CD14-positive monocyte (primary cell): Measurements from ENCODE around the gene KRT35. TPM values are rescaled to one million over a fixed set of nuclear protein-coding genes. Genes with fewer than 3 reads are reported as not detected.

Source experiments
- DNase-seq, 3 donors: peaks; one replicate each; pipeline ENCODE4 v3.0.0-alpha.2; 2011 to 2022
- H2AFZ ChIP-seq: 2 replicates; pipeline ENCODE4 v1.6.0; 2012; ENCODE audit warnings: mild to moderate bottlenecking, low read depth, low read length, inconsistent platforms; ENCODE audit not compliant: insufficient read depth, poor library complexity, severe bottlenecking
- H3K27ac ChIP-seq, 2 donors: 1 replicate in 1 of 2; 2 replicates in 1 of 2; pipeline ENCODE4 v1.5.1; 2012 to 2013; ENCODE audit warnings: low read length in 2 of 2, control low read depth in 1 of 2, inconsistent platforms in 1 of 2, low read depth in 1 of 2, mild to moderate bottlenecking in 1 of 2
- H3K27me3 ChIP-seq, 2 donors: one replicate each; pipeline versions ENCODE4 v1.6.0 to v1.6.1; 2011 to 2013; ENCODE audit warnings: low read length in 2 of 2; ENCODE audit not compliant: control insufficient read depth in 2 of 2, insufficient read depth in 2 of 2
- H3K36me3 ChIP-seq, 2 donors: replicated peaks in 1 of 2; 1 replicate in 1 of 2; 2 replicates in 1 of 2; pipeline versions ENCODE4 v1.5.1 to v1.6.1; 2012 to 2013; ENCODE audit warnings: low read length in 2 of 2, control low read depth in 1 of 2, inconsistent platforms in 1 of 2, mild to moderate bottlenecking in 1 of 2; ENCODE audit not compliant: insufficient read depth in 2 of 2, control insufficient read depth in 1 of 2
- H3K4me1 ChIP-seq, 2 donors: 1 replicate in 1 of 2; 2 replicates in 1 of 2; pipeline versions ENCODE4 v1.5.1 to v1.6.1; 2012 to 2013; ENCODE audit warnings: low read length in 2 of 2, control low read depth in 1 of 2, inconsistent platforms in 1 of 2, mild to moderate bottlenecking in 1 of 2, moderate library complexity in 1 of 2; ENCODE audit not compliant: insufficient read depth in 2 of 2, control insufficient read depth in 1 of 2
- H3K4me2 ChIP-seq: replicated peaks from 2 replicates; pipeline ENCODE3; 2012; ENCODE audit warnings: low read length, moderate library complexity, mild to moderate bottlenecking; ENCODE audit not compliant: poor library complexity, severe bottlenecking; ENCODE audit errors: extremely low read depth
- H3K4me3 ChIP-seq, 3 experiments: fragments of 200-600 bp in 1 of 3; sonication (generic) in 1 of 3; replicated peaks in 1 of 3; 1 replicate in 2 of 3; 2 replicates in 1 of 3; pipeline ENCODE4 v1.5.1; 2011 to 2013; ENCODE audit warnings: low read length in 3 of 3, mild to moderate bottlenecking in 3 of 3, control low read depth in 2 of 3, low read depth in 2 of 3, inconsistent platforms in 1 of 3, moderate library complexity in 1 of 3
- H3K79me2 ChIP-seq: 2 replicates; pipeline ENCODE4 v1.6.0; 2012; ENCODE audit warnings: mild to moderate bottlenecking, control low read depth, inconsistent platforms, low read length, moderate library complexity; ENCODE audit not compliant: insufficient read depth
- H3K9ac ChIP-seq: 2 replicates; pipeline ENCODE4 v1.6.0; 2017; ENCODE audit warnings: low read length, mild to moderate bottlenecking; ENCODE audit not compliant: insufficient read depth, poor library complexity, severe bottlenecking
- H3K9me3 ChIP-seq, 2 donors: replicated peaks in 1 of 2; 1 replicate in 1 of 2; 2 replicates in 1 of 2; pipeline versions ENCODE4 v1.5.1 to v1.6.1; 2012 to 2013; ENCODE audit warnings: low read length in 2 of 2, control low read depth in 1 of 2; ENCODE audit not compliant: control insufficient read depth in 1 of 2, insufficient read depth in 1 of 2
- H4K20me1 ChIP-seq: 2 replicates; pipeline ENCODE4 v1.6.0; 2012; ENCODE audit warnings: mild to moderate bottlenecking, low read length, control low read depth, moderate library complexity; ENCODE audit not compliant: insufficient read depth
- H3K27ac Mint-ChIP-seq, 7 donors: one replicate each; pipeline ENCODE4 v1.8.0; 2020; ENCODE audit warnings: mild to moderate bottlenecking in 7 of 7, mixed read lengths in 7 of 7, moderate library complexity in 6 of 7, inconsistent platforms in 2 of 7
- H3K27me3 Mint-ChIP-seq, 3 donors: one replicate each; pipeline ENCODE4 v1.8.0; 2021 to 2022; ENCODE audit warnings: low read depth in 3 of 3, mild to moderate bottlenecking in 3 of 3, mixed read lengths in 3 of 3, moderate library complexity in 3 of 3, inconsistent platforms in 1 of 3
- H3K36me3 Mint-ChIP-seq, 2 donors: one replicate each; pipeline ENCODE4 v1.8.0; 2020; ENCODE audit warnings: mixed read lengths in 2 of 2, inconsistent platforms in 1 of 2, mild to moderate bottlenecking in 1 of 2
- H3K4me1 Mint-ChIP-seq: one replicate; pipeline ENCODE4 v1.8.0; 2020; ENCODE audit warnings: mild to moderate bottlenecking, mixed read lengths
- H3K4me3 Mint-ChIP-seq, 2 donors: one replicate each; pipeline ENCODE4 v1.8.0; 2020; ENCODE audit warnings: mild to moderate bottlenecking in 2 of 2, mixed read lengths in 2 of 2, moderate library complexity in 1 of 2
- H3K9me3 Mint-ChIP-seq, 7 donors: one replicate each; pipeline ENCODE4 v1.8.0; 2020 to 2022; ENCODE audit warnings: mixed read lengths in 7 of 7, mild to moderate bottlenecking in 6 of 7, moderate library complexity in 6 of 7, inconsistent platforms in 2 of 7
- CTCF ChIP-seq: fragments of 200-600 bp; IDR thresholded peaks from one replicate; pipeline ENCODE4 v1.8.0; 2022; ENCODE audit warnings: antibody characterized with exemption, mild to moderate bottlenecking
- WGBS: methylation state at CpG from one replicate; pipeline ENCODE4 v1.1.5; 2013; ENCODE audit warnings: missing lambda C conversion rate; ENCODE audit not compliant: insufficient coverage; 5-methylcytosine and 5-hydroxymethylcytosine counted together
- intact Hi-C, 2 donors: fragments of 100-400 bp; cut with micrococcal nuclease; formaldehyde crosslinking; loops; one replicate each; pipeline versions ENCODE4 v1.15.0 to v1.15.1; 2023
- polyA plus RNA-seq, 3 donors: library from polyadenylated mRNA; depleted of rRNA in 1 of 3; unstranded in 2 of 3; stranded (reverse) in 1 of 3; fragments of 300-500 nt in 2 of 3; fragments of >200 nt in 1 of 3; fragmentation: Illumina TruSeq in 2 of 3; gene quantifications; 1 replicate in 2 of 3; 2 replicates in 1 of 3; pipeline ENCODE4 v1.2.3, GENCODE V29; 2012 to 2021

KRT35 gene
- polyA plus RNA-seq, 3 donors = not detected

- no peaks in the 10 kb centered on the region for H4K20me1 ChIP-seq
- H3K36me3 Mint-ChIP-seq = no peaks in the 10 kb centered on the region
- WGBS = 60% methylated on average over 1 of the region's 4 CpGs
- no peak overlapping the region for H3K9ac ChIP-seq
- DNase-seq = peak; percentile 3 to 23 (median 8)
- H3K4me2 ChIP-seq = no peak overlapping the region
- peaks cover 3 to 5% (median 5%) of the 10 kb centered on the region in 3 donors for H3K27me3 Mint-ChIP-seq
- no peaks in the 10 kb centered on the region for H3K36me3 ChIP-seq
- H3K27ac ChIP-seq = no peak overlapping the region
- TF ChIP-seq CTCF = no peak
- H2AFZ ChIP-seq = no peak overlapping the region
- no peaks in the 10 kb centered on the region for H3K9me3 ChIP-seq
- peak overlapping the region in 1 of 7 donors; percentile 27 for H3K27ac Mint-ChIP-seq
- H3K4me3 ChIP-seq = no peak overlapping the region
- H3K9me3 Mint-ChIP-seq = peaks cover 0 to 4% (median 0%) of the 10 kb centered on the region in 7 donors
- no peak overlapping the region for H3K4me3 Mint-ChIP-seq
- no peaks in the 10 kb centered on the region for H3K27me3 ChIP-seq
- no peaks in the 10 kb centered on the region for H3K79me2 ChIP-seq
- intact Hi-C loops = no loop called here
- peaks cover 3% of the 10 kb centered on the region for H3K4me1 Mint-ChIP-seq
- no peaks in the 10 kb centered on the region for H3K4me1 ChIP-seq
These were observed 28.7 kb downstream of the KRT35 start for GRCh38 chr17:41452281-41452680.

- Histone ChIP-seq H3K79me2 (no peaks in the 10 kb centered on the region), H3K27me3 (no peaks in the 10 kb centered on the region), H2AFZ (no peak overlapping the region), H3K4me3 (no peak overlapping the region), H3K4me2 (no peak overlapping the region), H3K4me1 (no peaks in the 10 kb centered on the region), H3K9ac (no peak overlapping the region), H4K20me1 (no peaks in the 10 kb centered on the region), H3K36me3 (no peaks in the 10 kb centered on the region), H3K27ac (no peak overlapping the region), H3K9me3 (no peaks in the 10 kb centered on the region)
- H3K4me1 Mint-ChIP-seq = peaks cover 3% of the 10 kb centered on the region
- H3K27ac Mint-ChIP-seq = peak overlapping the region in 1 of 7 donors; percentile 6
- intact Hi-C loops = no loop called here
- no peak overlapping the region for H3K4me3 Mint-ChIP-seq
- H3K9me3 Mint-ChIP-seq = peaks cover 0 to 4% (median 0%) of the 10 kb centered on the region in 7 donors
- 100% methylated on average over 1 of the region's 2 CpGs for WGBS
- H3K36me3 Mint-ChIP-seq = no peaks in the 10 kb centered on the region
- DNase-seq = no peak
- H3K27me3 Mint-ChIP-seq = peaks cover 5% of the 10 kb centered on the region in 3 donors
- TF ChIP-seq CTCF = no peak
These were observed 29.7 kb downstream of the KRT35 start for GRCh38 chr17:41451154-41451728.
